HG02943 (cell line): ENCODE measurements around the gene KRTAP3-2.

Experiments used
- ATAC-seq: cut with Tn5 transposase; IDR thresholded peaks from one replicate; pipeline ENCODE4 v1.9.1; 2021; ENCODE audit warnings: mild to moderate bottlenecking, low read depth, moderate library complexity; ENCODE audit not compliant: unreplicated experiment

KRTAP3-2 gene

GRCh38 chr17:41012326-41013120 is 12.8 kb upstream of the KRTAP3-2 start:
- no peak for ATAC-seq

- no peak for ATAC-seq
Observed at GRCh38 chr17:41010441-41010840, 10.7 kb upstream of the KRTAP3-2 start.

- ATAC-seq: no peak
Observed at GRCh38 chr17:41009936-41010335, 10.2 kb upstream of the KRTAP3-2 start.

GRCh38 chr17:41009301-41009760 is 9.6 kb upstream of the KRTAP3-2 start:
- no peak for ATAC-seq

GRCh38 chr17:41008811-41009210 is 9.1 kb upstream of the KRTAP3-2 start, which contains the start of gene KRTAP3-1:
TSS of gene KRTAP3-1 (minus strand) at chr17:41009128. CDS start at chr17:41009074, 54 bp downstream.
- no peak for ATAC-seq

GRCh38 chr17:41004397-41004796 is 4.7 kb upstream of the KRTAP3-2 start:
- no peak for ATAC-seq

- no peak for ATAC-seq
Observed at GRCh38 chr17:41003926-41004325, 4.2 kb upstream of the KRTAP3-2 start.

GRCh38 chr17:41002814-41003213 is 3.1 kb upstream of the KRTAP3-2 start:
- ATAC-seq: no peak

- no peak for ATAC-seq
Observed at GRCh38 chr17:41001795-41002194, 2.1 kb upstream of the KRTAP3-2 start.

- no peak for ATAC-seq
Observed at GRCh38 chr17:40997361-40997760, 2.3 kb downstream of the KRTAP3-2 start.

- no peak for ATAC-seq
Observed at GRCh38 chr17:40996829-40997228, 2.9 kb downstream of the KRTAP3-2 start.

- no peak for ATAC-seq
Observed at GRCh38 chr17:40995116-40995515, 4.6 kb downstream of the KRTAP3-2 start.

GRCh38 chr17:40993839-40994238 is 5.9 kb downstream of the KRTAP3-2 start, which contains the start of gene KRTAP3-3:
TSS of gene KRTAP3-3 (minus strand) at chr17:40994164. CDS start at chr17:40994097, 67 bp downstream.
- no peak for ATAC-seq

- no peak for ATAC-seq
Observed at GRCh38 chr17:40993084-40993483, 6.6 kb downstream of the KRTAP3-2 start.

GRCh38 chr17:40992666-40993065 is 7.0 kb downstream of the KRTAP3-2 start:
- ATAC-seq: no peak

- no peak for ATAC-seq
Observed at GRCh38 chr17:40986920-40987319, 12.8 kb downstream of the KRTAP3-2 start.

GRCh38 chr17:40984226-40984625 is 15.5 kb downstream of the KRTAP3-2 start, which contains the start of gene KRT40:
TSS of gene KRT40 (minus strand) at chr17:40984326. CDS start at chr17:40984273, 53 bp downstream.
- ATAC-seq: no peak

- no peak for ATAC-seq
Observed at GRCh38 chr17:40981115-40981514, 18.6 kb downstream of the KRTAP3-2 start.

GRCh38 chr17:40980596-40980995 is 19.1 kb downstream of the KRTAP3-2 start:
- no peak for ATAC-seq

GRCh38 chr17:40980117-40980516 is 19.6 kb downstream of the KRTAP3-2 start:
- no peak for ATAC-seq

- no peak for ATAC-seq
Observed at GRCh38 chr17:40978575-40979151, 21.0 kb downstream of the KRTAP3-2 start.

- no peak for ATAC-seq
Observed at GRCh38 chr17:40975516-40975915, 24.2 kb downstream of the KRTAP3-2 start.
